Amniotic epithelial cell (primary cell): ENCODE results near the gene POLA2.

Experiments used
- DNase-seq: peaks from one replicate; pipeline ENCODE4 v3.0.0-alpha.2; 2010; ENCODE audit warnings: low read depth

Gene POLA2

DNA sequence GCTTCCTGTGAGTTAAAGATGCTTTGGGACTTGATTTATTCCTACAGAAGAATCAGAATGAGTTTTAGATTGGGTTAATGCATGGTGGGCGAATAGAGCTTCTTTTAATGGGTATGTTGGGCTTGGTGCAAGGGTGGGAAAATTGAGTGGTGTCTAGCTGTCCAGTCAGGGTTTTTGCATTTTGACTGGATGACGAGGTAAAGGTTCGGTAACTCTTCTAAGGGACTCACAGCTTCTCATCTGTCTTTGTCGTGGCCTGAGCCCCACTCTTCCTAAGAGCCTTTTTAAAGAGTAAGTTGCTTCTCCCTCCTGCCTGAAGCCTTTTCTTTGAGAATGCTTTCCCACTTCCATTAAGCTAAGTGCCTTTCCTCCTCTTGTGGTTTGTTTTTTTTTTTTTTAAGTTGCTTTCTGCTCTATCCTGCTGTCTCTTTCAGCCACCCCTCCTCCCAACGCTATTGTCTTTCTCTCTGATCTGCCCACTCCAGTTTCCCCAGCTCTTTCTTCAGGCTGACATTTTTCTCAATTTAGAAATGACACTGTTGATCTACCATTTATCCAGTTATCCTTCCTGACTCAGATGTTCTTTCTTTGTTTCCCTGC lies 73.0 kb downstream of the POLA2 start:
- DNase-seq = no peak

DNA sequence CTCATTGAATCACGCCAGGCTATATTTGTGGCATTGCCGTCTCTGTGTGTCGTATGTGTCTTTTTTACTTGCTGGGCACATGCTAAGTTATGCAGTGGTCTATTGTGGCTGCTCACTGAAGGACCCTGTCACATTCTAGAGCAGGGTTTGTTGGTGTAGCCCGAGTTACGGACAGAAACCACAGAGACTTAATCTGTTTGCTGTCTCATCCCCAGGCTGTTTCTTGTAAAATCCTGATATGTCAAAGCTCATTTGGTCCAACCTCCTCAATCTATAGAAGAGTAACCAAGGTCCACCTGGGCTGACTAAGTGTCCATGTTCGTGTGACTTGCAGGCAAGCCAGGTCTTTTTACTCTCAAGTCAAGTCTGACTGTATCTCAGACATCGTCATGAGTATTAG lies 76.9 kb downstream of the POLA2 start:
- no peak for DNase-seq

DNA sequence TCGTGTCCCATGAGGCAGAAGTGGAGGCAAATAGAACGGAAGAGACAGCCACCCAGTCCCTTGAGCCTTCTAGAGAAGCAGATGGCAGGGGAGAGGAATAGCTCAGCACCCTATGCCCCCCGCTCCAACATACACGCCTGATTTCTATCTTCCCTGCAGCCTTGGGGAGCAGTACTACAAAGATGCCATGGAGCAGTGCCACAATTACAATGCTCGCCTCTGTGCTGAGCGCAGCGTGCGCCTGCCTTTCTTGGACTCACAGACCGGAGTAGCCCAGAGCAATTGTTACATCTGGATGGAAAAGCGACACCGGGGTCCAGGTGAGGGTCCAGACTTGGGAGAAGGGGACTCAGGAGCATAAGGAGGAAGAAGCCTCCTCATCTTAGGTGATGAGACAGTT lies 78.5 kb downstream of the POLA2 start:
- no peak for DNase-seq

DNA sequence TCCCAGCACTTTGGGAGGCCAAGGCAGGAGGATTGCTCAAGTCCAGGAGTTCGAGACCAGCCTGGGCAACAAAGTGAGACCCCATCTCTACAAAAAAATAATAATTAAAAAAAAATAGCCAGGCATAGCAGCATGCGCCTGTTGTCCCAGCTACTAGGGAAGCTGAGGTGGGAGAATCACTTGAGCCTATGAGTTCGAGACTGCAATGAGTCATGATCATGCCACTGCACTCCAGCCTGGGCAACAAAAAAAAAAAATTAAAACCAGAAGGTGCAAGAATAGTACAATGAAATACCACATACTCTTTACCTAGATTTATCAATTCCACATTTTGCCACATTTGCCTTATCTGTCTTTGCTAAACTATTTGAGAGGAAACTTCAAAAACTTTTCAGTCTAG lies 80.1 kb downstream of the POLA2 start:
- no peak for DNase-seq
